Measurements from ENCODE around the gene FAM53C. TPM values are rescaled to one million over a fixed set of nuclear protein-coding genes. Genes with fewer than 3 reads are reported as not detected.
"Not testable (repeated sequence)": the region's sequence is repeated elsewhere in the genome, so short reads cannot be mapped to it uniquely, and the experiment has no call there.

The FAM53C gene
- total RNA-seq, 1 donor from 2014 or later = 56.6 TPM

DNA sequence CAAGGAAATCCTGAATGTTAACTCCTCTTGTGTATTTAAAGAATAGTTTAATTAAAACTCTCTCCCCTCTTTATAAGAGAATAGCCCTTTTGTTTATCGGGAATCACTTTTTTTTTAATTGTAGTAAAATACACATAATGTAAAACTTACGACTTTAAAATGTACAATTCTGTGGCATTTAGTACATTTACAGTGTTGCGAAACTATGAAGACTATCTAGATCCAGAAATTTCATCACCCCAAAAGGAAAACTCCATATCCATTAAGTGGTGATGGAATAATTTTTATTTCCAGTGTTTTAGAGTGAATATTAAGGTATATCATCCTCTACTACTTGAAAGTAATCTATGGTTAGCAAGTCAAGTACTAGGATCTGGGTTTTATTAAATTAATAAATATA, 51.3 kb downstream of the FAM53C start:
- H3K9me3 Mint-ChIP-seq (ENCODE audit: low read depth) = no peaks in the 10 kb centered on the region
- no peak overlapping the region for H3K27ac Mint-ChIP-seq
- peaks cover 16% of the 10 kb centered on the region for H3K36me3 Mint-ChIP-seq (ENCODE audit: insufficient read depth)

DNA sequence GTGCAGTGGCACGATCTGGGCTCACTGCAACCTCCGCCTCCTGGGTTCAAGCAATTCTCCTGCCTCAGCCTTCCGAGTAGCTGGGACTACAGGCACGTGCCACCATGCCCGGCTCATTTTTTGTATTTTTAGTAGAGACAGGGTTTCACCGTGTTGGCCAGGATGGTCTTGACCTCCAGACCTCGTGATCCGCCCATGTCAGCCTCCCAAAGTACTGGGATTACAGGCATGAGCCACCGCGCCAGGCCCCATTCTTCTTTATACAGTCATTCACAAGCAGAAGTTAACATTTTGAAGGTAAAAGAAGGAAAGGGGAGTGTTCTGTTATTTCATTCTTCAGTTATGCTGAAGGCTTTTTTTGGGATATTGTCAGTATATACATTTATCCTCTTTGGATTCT, 51.8 kb downstream of the FAM53C start:
- H3K27me3 Mint-ChIP-seq; H3K4me3 Mint-ChIP-seq (ENCODE audit: low read depth); DNase-seq (ENCODE audit: low spot score, unreplicated experiment); H3K9me3 Mint-ChIP-seq (ENCODE audit: low read depth); H3K4me1 Mint-ChIP-seq (ENCODE audit: low read depth); H3K27ac Mint-ChIP-seq: not testable (repeated sequence)
- H3K36me3 Mint-ChIP-seq (ENCODE audit: insufficient read depth) = peaks cover 21% of the 10 kb centered on the region

More for the DNA sequence above, 51.3 kb downstream of the FAM53C start:
- H3K4me3 Mint-ChIP-seq (ENCODE audit: low read depth) = no peak overlapping the region
- peaks cover 2% of the 10 kb centered on the region for H3K4me1 Mint-ChIP-seq (ENCODE audit: low read depth)
- TF ChIP-seq, protein P1, sequence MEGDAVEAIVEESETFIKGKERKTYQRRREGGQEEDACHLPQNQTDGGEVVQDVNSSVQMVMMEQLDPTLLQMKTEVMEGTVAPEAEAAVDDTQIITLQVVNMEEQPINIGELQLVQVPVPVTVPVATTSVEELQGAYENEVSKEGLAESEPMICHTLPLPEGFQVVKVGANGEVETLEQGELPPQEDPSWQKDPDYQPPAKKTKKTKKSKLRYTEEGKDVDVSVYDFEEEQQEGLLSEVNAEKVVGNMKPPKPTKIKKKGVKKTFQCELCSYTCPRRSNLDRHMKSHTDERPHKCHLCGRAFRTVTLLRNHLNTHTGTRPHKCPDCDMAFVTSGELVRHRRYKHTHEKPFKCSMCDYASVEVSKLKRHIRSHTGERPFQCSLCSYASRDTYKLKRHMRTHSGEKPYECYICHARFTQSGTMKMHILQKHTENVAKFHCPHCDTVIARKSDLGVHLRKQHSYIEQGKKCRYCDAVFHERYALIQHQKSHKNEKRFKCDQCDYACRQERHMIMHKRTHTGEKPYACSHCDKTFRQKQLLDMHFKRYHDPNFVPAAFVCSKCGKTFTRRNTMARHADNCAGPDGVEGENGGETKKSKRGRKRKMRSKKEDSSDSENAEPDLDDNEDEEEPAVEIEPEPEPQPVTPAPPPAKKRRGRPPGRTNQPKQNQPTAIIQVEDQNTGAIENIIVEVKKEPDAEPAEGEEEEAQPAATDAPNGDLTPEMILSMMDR (IDR thresholded peaks at IDR 0.05; ENCODE audit: unreplicated experiment) = no peak
- no peak for DNase-seq (ENCODE audit: low spot score, unreplicated experiment)
- no peaks in the 10 kb centered on the region for H3K27me3 Mint-ChIP-seq

DNA sequence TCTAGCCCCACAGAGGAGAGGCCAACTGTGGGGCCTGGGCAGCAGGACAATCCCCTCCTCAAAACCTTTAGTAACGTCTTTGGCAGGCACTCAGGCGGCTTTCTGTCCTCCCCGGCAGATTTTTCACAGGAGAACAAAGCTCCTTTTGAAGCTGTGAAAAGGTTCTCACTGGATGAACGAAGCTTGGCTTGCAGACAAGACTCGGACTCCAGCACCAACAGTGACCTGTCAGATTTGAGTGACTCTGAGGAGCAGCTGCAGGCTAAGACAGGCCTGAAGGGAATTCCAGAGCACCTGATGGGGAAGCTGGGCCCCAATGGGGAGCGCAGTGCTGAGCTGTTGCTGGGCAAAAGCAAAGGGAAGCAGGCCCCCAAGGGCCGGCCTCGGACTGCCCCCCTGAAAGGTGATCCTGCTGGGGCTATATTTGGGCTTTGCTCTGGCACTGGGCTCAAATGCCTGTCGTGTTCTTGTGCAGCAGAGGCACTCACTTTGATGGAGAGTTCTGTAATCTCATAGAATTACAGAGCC, 53.9 kb downstream of the FAM53C start:
- peaks cover 22% of the 10 kb centered on the region for H3K36me3 Mint-ChIP-seq (ENCODE audit: insufficient read depth)
- H3K4me3 Mint-ChIP-seq (ENCODE audit: low read depth) = no peak overlapping the region
- TF ChIP-seq, protein P1 (IDR thresholded peaks at IDR 0.05; ENCODE audit: unreplicated experiment) = no peak
- DNase-seq (ENCODE audit: low spot score, unreplicated experiment) = no peak
- H3K27me3 Mint-ChIP-seq = no peaks in the 10 kb centered on the region
- H3K9me3 Mint-ChIP-seq (ENCODE audit: low read depth) = no peaks in the 10 kb centered on the region
- H3K4me1 Mint-ChIP-seq (ENCODE audit: low read depth) = no peaks in the 10 kb centered on the region
- no peak overlapping the region for H3K27ac Mint-ChIP-seq

Other genes with a start within 250 kb of the FAM53C start
- 9.9 and 11.0 TPM in 2 replicates for gene NME5, start 198.8 kb upstream of the FAM53C start, total RNA-seq
- gene BRD8, start 159.6 kb upstream of the FAM53C start, total RNA-seq = 141 and 151 TPM in 2 replicates
- gene KIF20A, start 159.2 kb upstream of the FAM53C start, total RNA-seq = 26.7 and 28.8 TPM in 2 replicates
- 47.1 and 53.3 TPM in 2 replicates for gene CDC23, start 124.9 kb upstream of the FAM53C start, total RNA-seq
- gene GFRA3, start 63.6 kb upstream of the FAM53C start, total RNA-seq = 22.9 and 24.4 TPM in 2 replicates
- 10.6 and 11.5 TPM in 2 replicates for gene CDC25C, start 6.5 kb upstream of the FAM53C start, total RNA-seq
- 118 and 126 TPM in 2 replicates for gene KDM3B, start 14.4 kb downstream of the FAM53C start, total RNA-seq
- gene REEP2, start 100.8 kb downstream of the FAM53C start, total RNA-seq = 20.0 and 22.1 TPM in 2 replicates
- 49.5 and 56.2 TPM in 2 replicates for gene EGR1, start 127.2 kb downstream of the FAM53C start, total RNA-seq
- 73.1 and 77.6 TPM in 2 replicates for gene ETF1, start 205.0 kb downstream of the FAM53C start, total RNA-seq
- gene HSPA9, start 237.1 kb downstream of the FAM53C start, total RNA-seq = 174 and 185 TPM in 2 replicates

All from progenitor cell of endocrine pancreas (in vitro differentiated cells).